ENCODE measurements around the gene POLG. TPM values are rescaled to one million over a fixed set of nuclear protein-coding genes. Genes with fewer than 3 reads are reported as not detected.

The POLG gene
- total and polyA plus RNA-seq, 2 of the 4 experiments (the other 2 are of a cell fraction), result 19.9 to 30.6 TPM

DNA sequence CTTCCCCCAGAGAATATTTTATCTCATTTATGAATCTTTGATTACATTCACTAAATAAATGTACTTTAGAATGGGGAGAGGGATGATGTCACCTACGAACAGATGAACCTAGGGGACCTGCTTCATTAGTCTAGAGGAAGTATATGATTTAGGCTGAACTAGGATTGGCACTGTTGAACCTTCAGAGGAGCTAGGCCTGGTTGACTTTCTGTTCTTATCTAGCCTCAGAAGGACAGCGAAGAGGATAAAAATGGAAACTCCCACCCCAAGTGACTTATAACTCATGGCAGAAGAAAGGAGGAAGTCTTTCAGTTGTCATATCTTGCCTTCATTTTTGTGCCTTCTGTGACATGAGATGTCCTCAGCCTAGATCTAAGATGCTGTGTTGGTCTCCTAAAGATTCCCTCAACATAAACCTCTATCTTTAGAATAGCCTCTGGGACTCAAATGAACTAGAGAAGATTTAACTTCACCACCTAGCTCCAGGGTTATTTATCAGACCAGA lies 42.6 kb downstream of the POLG start:
- H2BK5ac ChIP-seq (ENCODE audit: low read depth, low read length, poor library complexity, severe bottlenecking), result no peak overlapping the region
- dilution Hi-C loops (cut with HindIII; ENCODE audit: low sequenced_read_pairs, unreplicated experiment) (no loop called here), intact Hi-C loops (cut with micrococcal nuclease) (no loop called here), in situ Hi-C loops (cut with MboI; ENCODE audit: low sequenced_read_pairs) (no loop called here)
- no peaks in the 10 kb centered on the region for H3K9me3 ChIP-seq (ENCODE audit: control insufficient read depth, insufficient read depth, low read length)
- H2AK9ac ChIP-seq (replicated peaks; ENCODE audit: low read depth, low read length, poor library complexity), result no peak overlapping the region
- H3K79me1 ChIP-seq (ENCODE audit: low read depth in 1 of 2, low read length in 2 of 2), result no peaks in the 10 kb centered on the region
- no peak overlapping the region for H2AFZ ChIP-seq (replicated peaks; ENCODE audit: low read length, poor library complexity)
- H3K56ac ChIP-seq (ENCODE audit: extremely low read depth, insufficient read depth, low read length), result no peak overlapping the region
- H4K8ac ChIP-seq (ENCODE audit: low read depth in 2 of 2, low read length in 2 of 2), result no peak overlapping the region
- H2AK5ac ChIP-seq (ENCODE audit: low read depth, low read length), result no peak overlapping the region
- TF ChIP-seq BHLHE40 (IDR thresholded peaks at IDR 0.05; ENCODE audit: low read depth, low read length) (no peak), NFE2L2 (IDR thresholded peaks at IDR 0.05; ENCODE audit: low read depth, low read length) (no peak), RCOR1 (IDR thresholded peaks at IDR 0.05; ENCODE audit: insufficient replicate concordance, low read length) (no peak), RAD21 (IDR thresholded peaks at IDR 0.05; ENCODE audit: low read length) (no peak), MAFK (IDR thresholded peaks at IDR 0.05; ENCODE audit: low read depth, low read length) (no peak), RFX5 (IDR thresholded peaks at IDR 0.05; ENCODE audit: low read depth, low read length) (no peak), POLR2A (IDR thresholded peaks at IDR 0.05; ENCODE audit: low read depth, low read length) (no peak), CEBPB (IDR thresholded peaks at IDR 0.05; ENCODE audit: low read depth, low read length) (no peak), SMC3 (IDR thresholded peaks at IDR 0.05; ENCODE audit: low read depth, low read length) (no peak), CHD1 (IDR thresholded peaks at IDR 0.05; ENCODE audit: low read depth, low read length) (no peak), MAZ (IDR thresholded peaks at IDR 0.05; ENCODE audit: borderline replicate concordance, low read depth, low read length) (no peak), MXI1 (IDR thresholded peaks at IDR 0.05; ENCODE audit: borderline replicate concordance, low read depth, low read length) (no peak), FOS (IDR thresholded peaks at IDR 0.05; ENCODE audit: low read depth, low read length) (no peak)
- TF ChIP-seq, protein P1, sequence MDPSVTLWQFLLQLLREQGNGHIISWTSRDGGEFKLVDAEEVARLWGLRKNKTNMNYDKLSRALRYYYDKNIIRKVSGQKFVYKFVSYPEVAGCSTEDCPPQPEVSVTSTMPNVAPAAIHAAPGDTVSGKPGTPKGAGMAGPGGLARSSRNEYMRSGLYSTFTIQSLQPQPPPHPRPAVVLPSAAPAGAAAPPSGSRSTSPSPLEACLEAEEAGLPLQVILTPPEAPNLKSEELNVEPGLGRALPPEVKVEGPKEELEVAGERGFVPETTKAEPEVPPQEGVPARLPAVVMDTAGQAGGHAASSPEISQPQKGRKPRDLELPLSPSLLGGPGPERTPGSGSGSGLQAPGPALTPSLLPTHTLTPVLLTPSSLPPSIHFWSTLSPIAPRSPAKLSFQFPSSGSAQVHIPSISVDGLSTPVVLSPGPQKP (IDR thresholded peaks at IDR 0.05; ENCODE audit: borderline replicate concordance, low read depth, low read length), result no peak
- TF ChIP-seq, protein P2, sequence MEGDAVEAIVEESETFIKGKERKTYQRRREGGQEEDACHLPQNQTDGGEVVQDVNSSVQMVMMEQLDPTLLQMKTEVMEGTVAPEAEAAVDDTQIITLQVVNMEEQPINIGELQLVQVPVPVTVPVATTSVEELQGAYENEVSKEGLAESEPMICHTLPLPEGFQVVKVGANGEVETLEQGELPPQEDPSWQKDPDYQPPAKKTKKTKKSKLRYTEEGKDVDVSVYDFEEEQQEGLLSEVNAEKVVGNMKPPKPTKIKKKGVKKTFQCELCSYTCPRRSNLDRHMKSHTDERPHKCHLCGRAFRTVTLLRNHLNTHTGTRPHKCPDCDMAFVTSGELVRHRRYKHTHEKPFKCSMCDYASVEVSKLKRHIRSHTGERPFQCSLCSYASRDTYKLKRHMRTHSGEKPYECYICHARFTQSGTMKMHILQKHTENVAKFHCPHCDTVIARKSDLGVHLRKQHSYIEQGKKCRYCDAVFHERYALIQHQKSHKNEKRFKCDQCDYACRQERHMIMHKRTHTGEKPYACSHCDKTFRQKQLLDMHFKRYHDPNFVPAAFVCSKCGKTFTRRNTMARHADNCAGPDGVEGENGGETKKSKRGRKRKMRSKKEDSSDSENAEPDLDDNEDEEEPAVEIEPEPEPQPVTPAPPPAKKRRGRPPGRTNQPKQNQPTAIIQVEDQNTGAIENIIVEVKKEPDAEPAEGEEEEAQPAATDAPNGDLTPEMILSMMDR (conservative IDR thresholded peaks at IDR 0.05; ENCODE audit: low read depth, low read length), result no peak
- TF ChIP-seq, protein P3, sequence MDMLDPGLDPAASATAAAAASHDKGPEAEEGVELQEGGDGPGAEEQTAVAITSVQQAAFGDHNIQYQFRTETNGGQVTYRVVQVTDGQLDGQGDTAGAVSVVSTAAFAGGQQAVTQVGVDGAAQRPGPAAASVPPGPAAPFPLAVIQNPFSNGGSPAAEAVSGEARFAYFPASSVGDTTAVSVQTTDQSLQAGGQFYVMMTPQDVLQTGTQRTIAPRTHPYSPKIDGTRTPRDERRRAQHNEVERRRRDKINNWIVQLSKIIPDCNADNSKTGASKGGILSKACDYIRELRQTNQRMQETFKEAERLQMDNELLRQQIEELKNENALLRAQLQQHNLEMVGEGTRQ (IDR thresholded peaks at IDR 0.05; ENCODE audit: low read depth, low read length), result no peak
- H3K9me1 ChIP-seq (ENCODE audit: insufficient read depth, low read length), result no peaks in the 10 kb centered on the region
- H2BK20ac ChIP-seq (ENCODE audit: low read depth, low read length), result no peak overlapping the region
- DNase-seq, result no peak
- H3K14ac ChIP-seq (replicated peaks; ENCODE audit: low read depth, low read length), result no peak overlapping the region
- H3K27ac ChIP-seq (ENCODE audit: insufficient read depth, low read length), result no peak overlapping the region
- no peak for ATAC-seq (ENCODE audit: low read depth)
- no peak overlapping the region for H2BK15ac ChIP-seq (ENCODE audit: low read depth, low read length)
- WGBS, 2 experiments (ENCODE audit: extremely low coverage in 2 of 2, insufficient read length in 1 of 2), result no CpG with 5 or more reads among the region's 2 CpGs
- ChIA-PET CTCF (interaction anchor here (1.0 kb wide), 1 partner anchor 8 kb away, joined by 3 read pairs; no protein-coding TSS in a partner anchor), POLR2A (ENCODE audit: unreplicated experiment) (no interaction called here)
- no peaks in the 10 kb centered on the region for H3K27me3 ChIP-seq (ENCODE audit: control insufficient read depth, insufficient read depth, low read length)
- H4K91ac ChIP-seq (ENCODE audit: insufficient read depth, low read depth, low read length), result no peak overlapping the region
- H3K18ac ChIP-seq (ENCODE audit: low read depth, low read length), result no peak overlapping the region
- H3K9ac ChIP-seq (ENCODE audit: low read depth, low read length), result no peak overlapping the region
- no peaks in the 10 kb centered on the region for H3K4me1 ChIP-seq (ENCODE audit: control insufficient read depth, insufficient read depth, low read length)
- no TSS peak for BruUV-seq (replicated peaks)
- no peaks in the 10 kb centered on the region for H4K20me1 ChIP-seq (ENCODE audit: insufficient read depth, low read length)
- no peak overlapping the region for H4K5ac ChIP-seq (ENCODE audit: low read depth, low read length)
- no peak overlapping the region for H3K4ac ChIP-seq (ENCODE audit: low read depth, low read length)
- H2BK120ac ChIP-seq (ENCODE audit: low read depth, low read length), result no peak overlapping the region
- peaks cover 4% of the 10 kb centered on the region for H3K36me3 ChIP-seq (ENCODE audit: control insufficient read depth, insufficient read depth, low read length)
- no peak overlapping the region for H3K23ac ChIP-seq (ENCODE audit: low read depth, low read length)
- no peak overlapping the region for H3K4me2 ChIP-seq (ENCODE audit: low read depth, low read length)
- no peak overlapping the region for H3K4me3 ChIP-seq (ENCODE audit: insufficient read depth, low read depth, low read length)

Data from IMR-90 (cell line).